ENCODE data around the gene NUP133.

The NUP133 gene

DNA sequence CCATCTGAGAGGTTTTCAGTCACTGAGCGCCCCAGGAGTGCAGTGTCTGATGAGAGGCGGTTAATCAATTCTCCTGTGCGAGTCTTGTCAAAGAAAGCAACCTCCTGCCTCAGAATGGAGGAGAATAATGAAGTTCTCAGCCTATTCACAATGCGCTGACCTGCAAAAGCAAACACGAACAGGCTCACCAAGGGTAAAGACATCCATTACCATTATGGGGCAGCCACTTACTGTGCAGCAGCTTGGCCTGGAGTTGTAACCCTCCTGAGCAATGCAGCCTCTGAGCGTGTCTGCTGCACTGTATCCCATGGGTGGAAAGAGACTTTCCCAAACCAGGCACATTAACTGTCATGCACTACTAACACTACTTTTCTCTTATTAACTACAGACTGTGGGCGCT is 39.4 kb upstream of the NUP133 start:
- FAIRE-seq (no peak), DNase-seq (ENCODE audit: insufficient read length, low spot score) (no peak)
- TF ChIP-seq CTCF (IDR thresholded peaks at IDR 0.05; ENCODE audit: insufficient read depth, missing control alignments) = no peak

GRCh38 chr1:229544587-229544986 is 36.4 kb upstream of the NUP133 start:
- no peak for DNase-seq (ENCODE audit: insufficient read length, low spot score)
- FAIRE-seq = peak; percentile 63
- TF ChIP-seq CTCF (IDR thresholded peaks at IDR 0.05; ENCODE audit: insufficient read depth, missing control alignments) = no peak

DNA sequence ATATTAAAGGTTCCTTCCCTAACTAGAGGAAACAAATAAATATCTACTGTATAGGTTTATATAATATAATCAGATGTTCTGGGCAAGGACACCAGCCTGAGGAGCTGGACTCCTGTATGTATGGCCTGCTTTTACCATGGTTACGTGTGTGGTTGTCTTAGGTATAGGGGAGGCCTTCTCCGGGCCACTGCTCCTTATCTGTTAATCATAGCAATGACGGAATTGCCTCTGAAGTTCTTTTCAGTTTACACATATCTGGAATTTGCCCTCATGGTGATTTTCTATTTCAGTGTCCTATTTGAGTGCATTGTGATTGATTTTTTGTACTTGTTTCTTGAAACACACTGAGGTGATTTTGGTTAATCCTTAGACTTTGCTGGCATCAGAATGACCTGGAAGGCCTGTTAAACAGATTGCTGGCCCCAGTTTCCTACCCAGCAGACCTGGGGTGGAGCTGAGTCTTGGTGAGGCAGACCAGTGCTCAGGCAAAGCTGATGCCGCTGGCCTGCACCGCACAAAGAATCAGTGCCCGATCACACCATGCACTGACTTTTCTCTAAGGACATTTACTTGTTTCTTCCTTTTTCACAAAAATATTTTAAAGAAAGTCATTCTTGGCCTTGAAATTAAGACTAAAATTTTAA is 31.8 kb upstream of the NUP133 start:
- DNase-seq (ENCODE audit: insufficient read length, low spot score) (no peak), FAIRE-seq (no peak)
- TF ChIP-seq CTCF (IDR thresholded peaks at IDR 0.05; ENCODE audit: insufficient read depth, missing control alignments) = no peak

DNA sequence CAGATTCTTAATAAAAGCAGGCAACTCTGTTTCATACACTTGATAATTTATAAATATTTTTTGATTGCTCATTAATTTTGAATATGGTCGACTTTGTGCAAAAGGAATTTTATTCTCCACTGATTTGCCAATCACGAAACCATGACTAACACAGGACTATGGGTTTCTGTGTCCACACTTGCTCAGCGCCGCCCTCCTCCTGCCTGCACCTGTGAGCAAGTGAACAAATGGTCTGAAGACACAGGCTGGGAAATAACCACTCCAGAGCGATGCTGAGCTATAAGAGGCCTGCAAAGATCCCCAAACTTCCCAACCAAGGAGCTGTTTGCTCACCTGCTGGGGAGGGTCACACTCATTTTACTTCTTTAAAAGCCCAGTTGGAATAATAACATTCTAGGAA is 30.8 kb upstream of the NUP133 start:
- no peak for DNase-seq (ENCODE audit: insufficient read length, low spot score)
- FAIRE-seq = no peak
- TF ChIP-seq CTCF (IDR thresholded peaks at IDR 0.05; ENCODE audit: insufficient read depth, missing control alignments) = no peak

DNA sequence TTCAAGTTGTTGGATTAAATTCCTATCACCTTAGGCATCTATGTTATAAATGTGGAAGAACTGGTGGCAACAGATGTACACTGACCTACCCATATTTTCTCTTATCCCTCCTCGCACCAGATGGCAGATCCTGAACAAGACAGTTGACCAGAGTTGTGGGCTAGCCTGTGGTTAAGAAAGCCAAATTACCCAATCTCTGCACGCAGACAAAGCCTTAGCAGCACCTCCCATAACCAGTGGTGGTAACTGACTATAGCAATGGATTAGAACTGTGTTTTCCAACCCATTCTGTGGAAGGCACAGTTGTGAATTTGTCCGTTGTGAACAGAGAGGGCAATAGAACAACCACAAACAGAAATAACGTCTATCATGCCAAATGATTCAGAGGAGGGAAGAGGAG is 29.8 kb upstream of the NUP133 start:
- TF ChIP-seq CTCF (IDR thresholded peaks at IDR 0.05; ENCODE audit: insufficient read depth, missing control alignments) = no peak
- DNase-seq (ENCODE audit: insufficient read length, low spot score) (no peak), FAIRE-seq (no peak)

DNA sequence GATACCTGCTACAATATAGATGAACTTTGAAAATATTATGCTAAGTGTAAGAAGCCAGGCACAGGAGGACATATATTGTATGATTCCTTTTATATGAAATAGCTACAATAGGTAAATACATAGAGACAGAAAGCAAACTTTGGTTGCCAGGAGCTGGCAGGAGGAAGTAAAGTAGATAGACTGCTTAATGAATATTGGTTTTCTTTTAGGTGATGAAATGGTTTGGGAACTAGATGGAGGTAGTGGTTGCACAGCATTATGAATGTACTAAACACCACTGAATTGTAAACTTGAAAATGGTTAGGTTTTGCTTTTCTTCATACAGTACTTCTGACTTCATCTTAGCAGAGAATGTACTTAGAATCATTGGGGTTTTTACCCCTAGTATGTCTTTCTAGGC is 28.8 kb upstream of the NUP133 start:
- no peak for DNase-seq (ENCODE audit: insufficient read length, low spot score)
- FAIRE-seq = peak; percentile 35
- no peak for TF ChIP-seq CTCF (IDR thresholded peaks at IDR 0.05; ENCODE audit: insufficient read depth, missing control alignments)

GRCh38 chr1:229535230-229535629 is 27.1 kb upstream of the NUP133 start:
- DNase-seq (ENCODE audit: insufficient read length, low spot score) (no peak), FAIRE-seq (peak; percentile 11)
- no peak for TF ChIP-seq CTCF (IDR thresholded peaks at IDR 0.05; ENCODE audit: insufficient read depth, missing control alignments)
